Lung (tissue), 12 donors: Measurements from ENCODE around the gene PLCD3. TPM values are rescaled to one million over a fixed set of nuclear protein-coding genes. Genes with fewer than 3 reads are reported as not detected.

Source experiments
- ATAC-seq: fragments of 200-7000 bp; cut with Tn5 transposase; one replicate; pipeline ENCODE4 v1.9.1; 2020; ENCODE audit warnings: moderate number of reproducible peaks; ENCODE audit not compliant: insufficient read depth, low FRiP score
- DNase-seq, 3 donors: peaks; one replicate each; pipeline ENCODE4 v3.0.0-alpha.2; 2013 to 2017
- H3K27ac ChIP-seq, 2 donors: one replicate each; pipeline ENCODE4 v1.5.1; 2013; ENCODE audit warnings: mild to moderate bottlenecking in 2 of 2, moderate library complexity in 2 of 2, control low read depth in 1 of 2, inconsistent platforms in 1 of 2, low read depth in 1 of 2, low read length in 1 of 2
- H3K27me3 ChIP-seq, 3 donors: one replicate each; pipeline ENCODE4 v1.5.1; 2013; ENCODE audit warnings: low read length in 2 of 3; ENCODE audit not compliant: control insufficient read depth in 3 of 3, insufficient read depth in 3 of 3
- H3K36me3 ChIP-seq, 4 donors: one replicate each; pipeline ENCODE4 v1.5.1; 2013; ENCODE audit warnings: low read length in 4 of 4, mild to moderate bottlenecking in 1 of 4, moderate library complexity in 1 of 4; ENCODE audit not compliant: control insufficient read depth in 4 of 4, insufficient read depth in 4 of 4
- H3K4me1 ChIP-seq, 5 donors: one replicate each; pipeline ENCODE4 v1.5.1; 2013; ENCODE audit warnings: low read length in 5 of 5, mild to moderate bottlenecking in 2 of 5, moderate library complexity in 1 of 5; ENCODE audit not compliant: control insufficient read depth in 5 of 5, insufficient read depth in 5 of 5
- H3K4me3 ChIP-seq: one replicate; pipeline ENCODE4 v1.5.1; 2013; ENCODE audit warnings: mild to moderate bottlenecking, control low read depth, moderate library complexity
- H3K9ac ChIP-seq, 2 donors: one replicate each; pipeline ENCODE4 v1.5.1; 2013; ENCODE audit warnings: low read length in 2 of 2, control low read depth in 1 of 2; ENCODE audit not compliant: insufficient read depth in 1 of 2
- H3K9me3 ChIP-seq, 4 donors: one replicate each; pipeline ENCODE4 v1.5.1; 2013; ENCODE audit warnings: low read length in 3 of 4, mild to moderate bottlenecking in 1 of 4, moderate library complexity in 1 of 4; ENCODE audit not compliant: control insufficient read depth in 4 of 4, insufficient read depth in 3 of 4
- CTCF ChIP-seq: IDR thresholded peaks from 2 replicates; pipeline ENCODE4 v1.5.1; 2012; ENCODE audit warnings: mild to moderate bottlenecking; ENCODE audit errors: control extremely low read depth, extremely low read depth
- WGBS, 2 donors: extraction: QIAGEN DNeasy Blood & Tissue Kit; methylation state at CpG; one replicate each; pipeline ENCODE4 v1.1.7; 2013; 5-methylcytosine and 5-hydroxymethylcytosine counted together
- polyA plus RNA-seq, 2 donors: library from polyadenylated mRNA; stranded (reverse); fragments of 200-250 nt; gene quantifications; one replicate each; pipeline ENCODE4 v1.2.1, GENCODE V29; 2013
- total RNA-seq, 2 donors: library from RNA; depleted of rRNA in 1 of 2; stranded (reverse); fragments of >200 nt in 1 of 2; gene quantifications; one replicate each; pipeline ENCODE4 v1.2.1, GENCODE V29; 2014 to 2021
- donor health status: control.
- donor health status: control.
- donor health status: Bipolar disorder and iron deficiency.
- donor health status: healthy.
- donor health status: DM: yes; HTN: yes; CAD: no.

The PLCD3 gene
- total and polyA plus RNA-seq, 4 donors, result 3.6 to 43.3 (median 18.9) TPM

- no peak for TF ChIP-seq CTCF
- no peaks in the 10 kb centered on the region for H3K27me3 ChIP-seq
- no peak for ATAC-seq
Measured at GRCh38 chr17:45164734-45165269, 32.5 kb upstream of the PLCD3 start.

DNA sequence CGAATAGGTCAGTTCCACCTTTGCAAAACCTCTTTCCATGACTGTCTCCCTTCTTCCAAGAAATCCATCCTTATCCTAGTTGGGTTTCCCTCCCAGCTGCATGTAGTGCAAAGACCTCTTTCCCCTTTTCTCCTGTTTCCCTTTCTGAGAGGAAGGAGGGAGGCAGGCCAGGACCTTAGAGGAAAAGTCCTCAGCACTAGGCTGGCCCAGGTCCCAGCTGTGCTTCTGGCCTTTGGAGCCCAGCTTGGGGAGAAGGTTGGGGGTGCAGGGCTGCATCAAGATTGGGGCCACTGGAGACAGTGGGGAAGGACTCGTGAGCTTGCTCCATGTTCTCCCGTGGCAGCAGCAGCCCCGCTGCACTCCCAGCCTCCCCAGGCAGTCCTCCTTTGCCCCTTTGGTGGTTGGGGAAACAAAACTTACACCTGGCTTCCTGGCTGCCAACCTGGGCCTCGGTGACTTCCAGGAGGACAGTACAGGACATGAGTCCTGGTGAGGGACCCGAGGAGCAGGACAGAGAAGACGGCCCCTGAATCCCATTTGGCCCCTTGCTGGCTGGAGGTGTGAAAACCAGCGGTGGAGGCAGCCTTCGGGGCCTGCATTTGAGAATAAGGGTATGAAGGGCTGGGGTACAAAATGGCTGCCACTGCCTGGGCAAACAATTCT lies 29.8 kb upstream of the PLCD3 start:
- TF ChIP-seq CTCF, result no peak
- H3K9ac ChIP-seq, result peak overlapping the region in 1 of 2 donors; percentile 43
- no peak for DNase-seq

More at GRCh38 chr17:45164734-45165269, 32.5 kb upstream of the PLCD3 start:
- no peak overlapping the region for H3K9ac ChIP-seq
- 80 to 89% methylated on average over 7 of the region's 7 CpGs for WGBS, 2 donors
- peak overlapping the region in 1 of 2 donors; percentile 24 for H3K27ac ChIP-seq
- no peak overlapping the region for H3K4me3 ChIP-seq
- peaks cover 0 to 13% (median 5%) of the 10 kb centered on the region in 4 donors for H3K36me3 ChIP-seq
- peaks cover 0 to 18% (median 5%) of the 10 kb centered on the region in 5 donors for H3K4me1 ChIP-seq
- no peaks in the 10 kb centered on the region for H3K9me3 ChIP-seq
- DNase-seq, result no peak

DNA sequence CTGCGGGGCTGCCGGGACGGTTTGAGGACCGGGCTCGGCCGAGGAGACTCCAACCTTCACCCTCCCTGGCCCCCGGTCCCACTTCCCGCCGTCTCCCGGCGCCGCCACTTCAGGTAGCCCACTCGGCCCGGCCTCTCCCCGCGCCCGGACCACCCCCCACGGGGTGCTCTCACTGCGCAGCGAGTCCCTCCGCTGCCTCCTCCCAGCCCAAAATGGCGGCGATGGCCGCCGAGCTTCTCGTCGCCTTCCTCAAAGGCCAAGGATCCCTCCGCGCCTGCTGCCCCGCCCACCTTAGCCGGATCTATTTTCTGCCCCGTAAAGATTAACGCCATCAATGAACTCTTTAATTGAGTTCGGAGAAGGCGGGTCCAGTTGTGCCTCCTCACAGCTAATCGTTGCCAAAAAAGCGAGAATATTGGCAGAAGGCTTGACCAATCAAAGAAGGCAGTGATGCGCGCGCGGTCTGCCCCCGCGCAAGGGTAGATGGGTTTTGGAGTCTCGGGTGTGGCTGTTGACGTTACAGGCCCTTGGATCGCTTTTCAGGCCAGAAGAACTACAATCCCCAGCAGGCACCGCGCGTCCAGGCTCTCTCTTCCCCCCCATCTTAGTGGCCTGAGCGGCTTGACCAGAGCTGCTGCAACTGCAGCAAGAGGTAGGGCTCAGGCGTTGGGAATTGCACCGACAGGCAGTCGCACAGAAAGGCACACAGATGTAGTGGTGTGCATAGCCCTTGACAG lies 29.1 kb upstream of the PLCD3 start, which contains the start of gene HEXIM2:
Gene HEXIM2, plus strand, starts transcription at position 588 of the 737 bp plus-strand sequence. CDS start 919 bp downstream, outside the sequence.
- Histone ChIP-seq H3K27ac (peak within 1 kb of the TSS; percentile 98 to 100), H3K27me3 (no peaks in the 10 kb centered on the region), H3K9ac (peak within 1 kb of the TSS; percentile 97 to 98), H3K36me3 (peaks cover 0 to 9% (median 3%) of the 10 kb centered on the region in 4 donors), H3K9me3 (no peaks in the 10 kb centered on the region), H3K4me3 (peak within 1 kb of the TSS; percentile 90), H3K4me1 (peaks cover 0 to 38% (median 19%) of the 10 kb centered on the region in 5 donors)
- WGBS, 2 donors, result 1% methylated on average over 44 to 53 of the region's 53 CpGs
- TF ChIP-seq CTCF, result no peak
- ATAC-seq (peak; percentile 95), DNase-seq (peak; percentile 99 to 100 (median 100))

More for the DNA sequence above, 29.8 kb upstream of the PLCD3 start:
- Histone ChIP-seq H3K27ac (peak overlapping the region; percentile 43 to 60), H3K27me3 (no peaks in the 10 kb centered on the region), H3K9me3 (no peaks in the 10 kb centered on the region), H3K4me3 (no peak overlapping the region), H3K4me1 (peaks cover 0 to 38% (median 19%) of the 10 kb centered on the region in 5 donors), H3K36me3 (peaks cover 0 to 9% (median 3%) of the 10 kb centered on the region in 4 donors)
- 59 to 66% methylated on average over 9 of the region's 9 CpGs for WGBS, 2 donors
- no peak for ATAC-seq
